Hepatocyte (in vitro differentiated cells): Measurements from ENCODE around the gene STX1B.

ENCODE experiments used
- CTCF ChIP-seq: fragments of 200-600 bp; sonication (generic); IDR thresholded peaks from 2 replicates; pipeline ENCODE4 v1.5.1; 2016; ENCODE audit warnings: antibody characterized with exemption, mild to moderate bottlenecking; ENCODE audit not compliant: poor library complexity
- EZH2 ChIP-seq: fragments of 200-600 bp; sonication (generic); IDR thresholded peaks from 2 replicates; pipeline ENCODE4 v1.6.1; 2016; ENCODE audit warnings: antibody characterized with exemption, mild to moderate bottlenecking, borderline replicate concordance

GRCh38 chr16:30979170-30980022 is 31.0 kb downstream of the STX1B start:
- TF ChIP-seq EZH2: no peak
- TF ChIP-seq CTCF: no peak
